GM19043 (cell line): Measurements from ENCODE around the gene GOLGA7B.

Source experiments
- ATAC-seq: cut with Tn5 transposase; IDR thresholded peaks from one replicate; pipeline ENCODE4 v1.9.1; 2021; ENCODE audit warnings: low read depth; ENCODE audit not compliant: unreplicated experiment

The GOLGA7B gene

DNA sequence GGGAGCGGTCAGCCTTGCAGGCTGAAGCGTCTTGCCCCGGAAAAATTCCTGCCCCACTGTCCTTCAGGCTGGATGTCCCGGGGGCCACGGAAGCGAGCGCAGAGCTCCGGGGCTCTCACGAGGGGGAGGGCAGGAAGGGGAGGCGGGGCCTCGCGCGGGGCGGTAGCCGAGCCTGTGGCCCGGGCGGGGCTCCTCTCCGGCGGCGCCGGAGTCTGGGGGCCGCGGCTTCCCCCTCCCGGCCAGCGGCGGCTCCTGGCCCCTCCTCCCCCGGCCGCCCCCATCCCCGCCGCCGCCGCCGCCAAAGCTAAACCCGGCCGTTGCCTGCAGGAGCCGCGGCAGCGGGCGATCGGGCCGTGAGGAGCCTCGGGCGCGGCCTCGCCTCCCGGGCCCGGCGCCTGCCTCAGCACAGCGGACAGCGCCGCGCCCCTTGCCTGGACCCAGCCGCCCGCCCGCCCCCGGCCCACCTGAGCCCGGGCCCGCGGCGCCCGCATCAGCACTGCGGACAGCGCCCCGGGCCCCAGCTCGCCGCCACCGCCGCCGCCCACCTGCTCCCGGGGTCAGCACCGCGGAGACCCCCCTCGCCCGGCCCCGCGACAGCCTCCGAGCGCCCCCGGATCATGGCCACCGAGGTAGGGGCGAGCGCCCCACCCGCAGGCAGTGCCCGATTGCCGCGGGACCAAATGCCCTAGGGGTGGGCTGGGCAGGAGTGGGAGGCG is at the start of gene GOLGA7B:
Gene GOLGA7B (plus strand): TSS at position 157 of the 716 bp plus-strand sequence. CDS start 461 bp downstream, at position 618.
- ATAC-seq, result no peak

DNA sequence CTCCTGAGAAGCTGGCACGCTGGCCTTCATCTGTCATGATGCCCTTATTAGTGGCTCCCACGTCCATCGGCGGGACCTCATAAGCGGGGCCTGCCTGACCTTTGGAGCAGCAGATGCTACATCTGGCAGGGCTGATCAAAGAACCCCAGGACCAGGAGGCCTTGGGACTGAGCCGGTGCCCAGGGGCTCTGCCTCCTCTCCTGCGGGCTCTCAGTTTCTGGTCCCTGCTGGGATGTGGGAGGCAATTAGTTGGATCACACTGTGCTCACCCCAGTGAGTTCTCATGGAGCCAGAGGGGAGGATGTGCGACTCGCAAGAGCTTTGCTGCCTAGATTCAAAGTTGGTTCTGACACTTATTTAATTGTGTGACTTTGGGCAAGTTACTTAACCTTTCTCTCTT is 49.2 kb upstream of the GOLGA7B start:
- no peak for ATAC-seq

DNA sequence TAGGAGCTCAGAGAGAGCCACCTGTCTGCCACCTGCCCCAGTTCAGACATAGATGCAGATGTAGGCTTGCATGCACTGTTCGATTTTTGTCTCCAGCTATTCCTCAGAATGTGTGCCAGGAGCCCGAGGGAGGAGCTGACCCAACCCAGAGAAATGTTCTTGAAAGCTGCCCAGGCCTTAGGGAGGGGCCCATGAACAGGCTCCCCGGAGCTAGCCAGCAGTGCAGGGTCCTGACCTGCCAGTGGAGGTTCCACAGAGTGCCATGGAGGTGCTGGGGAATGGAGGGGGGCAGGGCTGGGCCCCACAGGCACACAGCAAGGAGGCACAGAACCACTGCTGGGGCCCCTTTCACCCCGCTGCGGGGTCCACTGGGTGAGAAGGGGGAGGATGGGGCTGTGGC is 48.2 kb upstream of the GOLGA7B start:
- no peak for ATAC-seq

DNA sequence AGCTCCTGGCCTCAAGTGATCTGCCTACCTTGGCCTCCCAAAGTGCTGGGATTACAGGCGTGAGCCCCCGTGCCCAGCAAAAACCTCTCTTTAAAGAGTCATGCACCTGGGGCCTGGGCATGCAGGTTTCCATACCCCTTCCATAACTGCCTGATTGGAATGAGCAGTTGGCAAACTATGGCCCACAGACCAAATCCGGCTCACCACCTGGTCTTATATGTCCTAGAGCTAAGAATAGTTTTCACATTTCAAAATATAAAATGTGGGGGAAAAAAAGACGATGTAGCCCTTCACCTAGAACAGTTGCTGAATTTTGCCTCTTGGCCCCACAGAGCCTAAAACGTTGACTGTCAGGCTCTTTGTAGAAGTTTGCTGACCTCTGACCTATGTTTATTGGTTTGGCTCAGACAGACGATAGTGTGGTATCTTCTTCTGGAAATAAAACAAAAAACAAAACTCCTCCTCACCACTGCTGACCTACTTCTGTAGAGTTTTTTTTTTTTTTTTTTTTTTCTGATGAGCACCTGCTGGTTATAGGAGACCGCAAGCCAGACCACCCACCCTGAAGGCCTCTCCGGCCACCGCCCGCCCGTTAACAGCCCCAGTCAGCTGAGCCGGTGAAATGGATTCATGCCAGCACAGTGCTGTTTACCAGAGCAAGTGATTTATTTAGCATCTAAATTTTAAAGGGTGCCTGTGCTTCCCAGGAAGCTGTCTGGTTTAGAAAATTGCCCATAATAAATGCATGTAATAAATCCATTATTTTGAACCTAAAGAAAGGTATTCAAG is 44.4 kb upstream of the GOLGA7B start:
- ATAC-seq, result no peak

DNA sequence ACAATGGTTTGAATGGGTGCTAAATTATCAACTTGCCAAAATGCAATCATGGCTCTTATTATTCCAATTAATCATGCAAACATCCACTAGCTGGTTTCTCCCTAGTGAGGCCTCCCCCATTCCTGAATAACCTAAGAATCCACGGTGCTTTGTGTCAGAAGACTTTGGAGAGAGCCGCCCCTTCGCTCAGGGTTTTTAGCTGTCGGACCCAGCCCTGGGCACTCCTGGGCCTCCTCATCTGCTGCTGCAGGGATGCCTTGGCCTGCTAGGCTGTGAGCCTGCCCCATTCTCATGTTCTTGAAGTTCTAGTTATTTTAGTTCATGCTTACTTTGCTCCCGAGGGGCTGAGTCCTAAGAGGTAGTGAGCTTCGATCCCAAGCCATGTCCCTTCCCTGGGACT is 43.7 kb upstream of the GOLGA7B start:
- no peak for ATAC-seq

DNA sequence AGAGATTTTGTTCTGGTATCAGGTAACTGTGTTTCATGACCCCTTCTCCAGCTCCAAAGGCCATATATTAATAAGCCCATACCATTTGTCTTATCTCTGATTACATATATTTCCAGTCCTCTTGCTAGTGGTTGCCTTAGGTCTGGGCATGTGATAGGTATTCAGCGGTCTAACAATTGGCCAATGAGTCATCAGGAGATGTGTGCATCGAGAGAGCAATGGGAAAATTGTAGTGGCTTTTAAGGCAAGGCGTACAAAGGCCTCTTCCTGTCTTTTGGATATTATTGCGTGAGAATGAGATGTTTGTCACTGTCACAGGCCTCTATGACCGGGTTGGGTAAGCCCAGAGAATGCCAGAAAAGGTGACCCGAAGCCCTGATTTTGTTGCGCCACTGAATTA is 39.2 kb upstream of the GOLGA7B start:
- ATAC-seq, result no peak

DNA sequence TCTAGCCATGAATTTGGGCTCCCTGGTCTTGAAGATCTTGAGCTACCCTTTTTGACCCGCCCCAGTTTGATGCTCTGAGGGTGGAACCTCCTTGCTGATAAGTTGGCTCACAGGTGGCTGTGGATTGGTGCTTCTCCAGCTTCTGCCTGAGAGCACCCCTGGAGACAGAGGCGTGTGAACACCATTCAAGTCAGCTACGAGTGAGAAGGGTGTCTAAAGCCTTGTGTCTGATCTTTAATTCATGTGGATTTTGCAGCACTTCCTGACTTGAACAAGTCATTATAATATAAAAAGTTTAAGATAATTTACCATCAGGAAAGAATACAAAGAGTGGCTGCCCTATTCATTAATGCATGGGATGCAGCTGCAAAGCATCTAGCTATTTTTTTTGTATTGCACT is 37.7 kb upstream of the GOLGA7B start:
- ATAC-seq, result no peak

DNA sequence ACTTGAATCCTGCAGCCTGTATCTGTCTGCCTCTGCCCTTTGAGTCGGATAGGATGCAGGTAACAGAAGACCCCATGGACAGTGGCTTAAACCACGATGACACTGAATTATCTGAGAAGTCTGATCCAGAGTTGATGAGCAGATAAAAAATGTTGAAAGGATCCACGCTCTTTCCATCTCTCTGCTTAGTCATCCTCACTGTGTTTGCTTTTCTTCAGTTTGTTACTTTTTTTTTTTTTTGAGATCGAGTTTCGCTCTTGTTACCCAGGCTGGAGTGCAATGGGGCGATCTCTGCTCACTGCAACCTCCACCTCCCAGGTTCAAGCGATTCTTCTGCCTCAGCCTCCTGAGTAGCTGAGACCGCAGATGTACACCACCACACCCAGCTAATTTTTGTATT is 36.9 kb upstream of the GOLGA7B start:
- no peak for ATAC-seq

DNA sequence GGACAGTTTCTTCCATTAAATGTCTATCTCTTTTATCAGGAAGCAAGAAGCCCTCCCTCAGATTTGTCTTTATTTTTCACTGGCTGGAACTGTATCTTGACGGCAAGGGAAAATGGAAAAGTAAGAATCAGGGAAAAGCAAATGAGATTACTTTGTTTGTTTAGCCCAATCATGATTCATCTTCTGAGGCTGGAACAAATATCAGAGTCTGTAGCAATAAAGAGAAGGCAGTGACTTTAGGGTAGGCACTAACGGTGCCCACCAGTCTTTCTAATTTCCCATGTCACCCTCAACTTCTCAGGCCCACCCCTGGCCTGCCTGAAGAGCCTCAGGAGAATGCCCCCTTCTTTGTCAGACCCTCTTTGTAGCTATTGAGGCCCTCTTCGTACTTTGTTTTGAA is 36.3 kb upstream of the GOLGA7B start:
- no peak for ATAC-seq

DNA sequence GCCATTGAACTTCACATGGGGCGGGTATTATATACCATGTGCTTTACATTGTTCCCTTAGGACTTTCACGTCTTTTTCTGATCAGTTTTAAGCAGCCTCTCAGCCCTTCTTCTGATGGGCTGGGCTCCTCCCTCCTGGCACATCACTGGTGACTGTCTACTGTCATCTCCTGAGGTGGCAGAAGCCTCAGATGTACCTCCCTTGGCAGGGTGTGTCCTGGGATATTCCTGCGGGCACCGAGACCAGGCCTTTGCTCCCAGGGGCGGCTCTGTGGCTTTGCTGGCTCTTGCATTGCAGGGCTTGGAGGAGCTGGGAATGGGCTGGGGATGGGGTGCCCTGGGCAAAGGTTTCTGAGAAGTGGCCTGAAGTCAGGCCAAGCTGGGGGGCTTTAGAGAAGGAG is 34.6 kb upstream of the GOLGA7B start:
- ATAC-seq, result no peak

DNA sequence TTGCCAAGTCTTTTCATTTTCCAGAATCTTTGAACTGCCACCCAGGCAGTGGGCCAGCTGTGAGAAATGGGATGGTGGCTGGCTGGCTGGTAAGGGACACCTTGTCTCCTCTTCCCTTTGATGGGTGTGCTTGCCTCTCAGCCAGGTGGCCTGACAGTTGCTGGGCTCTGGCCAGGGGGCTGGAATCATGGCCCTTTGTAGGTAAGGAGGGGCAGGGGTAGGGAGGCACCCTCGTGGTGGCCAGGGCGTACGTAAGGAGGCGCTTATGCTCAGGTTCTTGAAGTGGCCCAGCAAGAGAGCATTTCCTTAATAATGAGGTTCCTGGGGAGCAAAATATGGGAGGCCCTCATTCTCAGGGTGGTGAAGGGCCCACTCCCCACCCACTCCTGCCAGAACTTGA is 33.0 kb upstream of the GOLGA7B start:
- ATAC-seq, result no peak

DNA sequence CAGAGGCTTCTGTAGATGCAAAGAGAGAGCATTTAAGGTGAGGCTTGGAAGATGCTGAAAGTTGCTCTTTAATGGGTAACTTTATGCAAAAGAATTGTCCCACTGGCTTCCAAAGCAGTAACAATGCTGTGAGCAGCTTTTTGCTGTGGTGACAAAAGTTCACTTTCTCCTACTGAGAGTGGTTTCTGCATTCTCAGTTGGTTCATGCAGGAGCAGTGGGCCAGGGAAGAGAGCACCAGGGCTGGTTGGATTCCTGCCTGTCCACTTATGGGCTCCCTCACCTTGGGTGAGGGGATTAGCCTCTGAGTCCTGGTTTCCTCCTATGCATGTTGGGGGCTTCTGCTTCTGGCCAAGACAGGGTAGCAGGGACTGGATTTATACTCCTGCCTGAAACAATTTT is 31.1 kb upstream of the GOLGA7B start:
- no peak for ATAC-seq

DNA sequence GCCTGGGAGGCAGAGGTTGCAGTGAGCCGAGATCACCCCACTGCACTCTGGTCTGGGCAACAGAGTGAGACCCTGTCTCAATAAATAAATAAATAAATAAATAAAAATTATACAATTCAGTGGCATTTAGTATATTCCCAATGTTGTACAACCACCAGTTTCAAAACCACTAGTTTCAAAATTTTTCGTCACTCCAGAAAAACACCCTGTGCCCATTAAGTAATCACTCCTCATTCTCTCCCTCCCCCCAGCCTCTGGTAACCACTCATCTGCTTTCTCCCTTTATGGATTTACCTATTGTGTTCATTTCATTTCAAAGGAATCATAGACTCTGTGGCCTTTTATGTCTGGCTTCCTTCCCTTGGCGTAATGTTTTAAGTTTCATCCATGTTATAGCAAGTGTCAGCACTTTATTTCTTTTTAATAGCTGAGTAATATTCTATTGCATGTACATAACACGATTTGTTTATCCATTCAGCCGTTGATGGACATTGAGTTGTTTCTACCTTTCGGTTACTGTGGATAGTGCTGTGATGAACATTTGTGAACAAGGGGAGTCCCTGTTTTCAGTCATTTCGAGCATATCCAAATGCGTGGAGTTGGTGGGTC is 29.4 kb upstream of the GOLGA7B start:
- ATAC-seq, result no peak

DNA sequence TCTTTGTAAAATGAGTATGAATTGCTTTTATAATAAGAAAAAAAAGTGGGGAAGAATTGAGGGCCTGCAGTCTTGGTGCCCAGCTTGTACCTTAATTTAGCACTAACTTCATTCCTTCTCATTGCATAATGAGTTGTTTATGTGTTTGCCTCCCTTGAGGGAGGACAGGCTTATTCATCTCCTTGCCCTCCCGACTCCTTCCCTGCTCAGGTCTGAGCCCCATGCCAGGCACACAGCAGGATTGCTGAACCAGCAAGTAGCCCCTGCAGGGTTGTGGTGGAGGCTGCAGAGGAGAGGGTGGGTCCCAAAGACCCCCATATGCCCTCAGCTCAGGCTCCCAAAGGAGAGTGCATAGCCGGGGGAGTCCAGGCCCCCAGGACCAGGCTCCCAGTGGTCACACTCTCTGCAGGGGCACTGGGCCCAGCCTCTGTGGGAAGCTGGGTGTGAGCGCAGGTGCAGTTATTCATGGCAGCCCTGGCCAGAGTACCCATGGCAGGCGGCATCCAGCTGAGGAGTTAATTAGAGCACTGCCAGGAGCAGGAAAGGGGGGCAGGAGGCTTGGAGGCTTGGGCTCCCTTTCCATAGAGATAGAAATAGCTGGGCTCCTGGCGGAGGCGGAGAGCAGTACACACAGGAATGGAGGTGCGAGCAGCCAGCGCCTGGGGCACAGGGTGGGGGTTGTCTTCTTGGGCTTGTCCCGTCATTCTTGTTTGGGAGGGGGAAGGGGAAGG is 28.2 kb upstream of the GOLGA7B start:
- no peak for ATAC-seq

DNA sequence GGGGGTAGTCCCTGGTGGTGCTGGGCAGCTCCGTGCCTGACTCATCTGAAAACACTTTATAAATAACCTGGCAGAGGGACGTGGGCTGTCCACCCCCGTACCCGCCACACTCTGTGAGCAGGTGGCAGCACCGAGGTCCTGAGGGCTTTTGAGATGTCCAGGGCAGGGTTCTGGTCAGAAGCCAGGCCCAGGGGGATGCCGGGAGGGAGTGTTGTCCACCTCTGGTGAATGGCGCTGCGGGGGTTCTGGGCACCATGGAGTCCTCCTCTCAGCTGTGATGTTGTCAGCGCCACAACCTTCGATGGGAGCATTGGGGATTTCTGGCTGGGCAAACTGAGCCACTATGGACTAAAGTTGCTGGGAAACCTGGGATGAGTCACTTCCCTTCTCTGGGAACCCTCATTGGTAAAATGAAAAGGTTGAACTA is 27.4 kb upstream of the GOLGA7B start:
- ATAC-seq, result no peak

DNA sequence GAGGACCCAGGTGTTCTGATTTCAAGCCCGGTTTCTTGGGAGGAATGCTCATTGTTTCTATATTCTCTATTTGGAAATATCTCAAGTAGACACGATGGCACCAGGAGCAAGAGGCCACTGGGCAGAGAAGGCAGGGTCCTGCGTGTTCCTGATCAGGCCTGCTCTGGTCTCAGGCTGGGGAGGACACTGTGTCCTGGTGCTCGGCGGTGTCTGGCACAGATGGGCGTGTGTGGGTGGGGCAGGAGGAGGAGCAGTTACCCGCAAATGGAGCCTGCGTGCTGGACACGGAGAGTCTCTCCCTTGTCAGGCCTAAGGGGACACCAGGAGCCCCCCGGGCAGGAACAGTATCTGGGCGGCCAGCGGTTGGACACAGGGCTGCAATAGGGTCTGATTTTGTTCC is 25.9 kb upstream of the GOLGA7B start:
- no peak for ATAC-seq

DNA sequence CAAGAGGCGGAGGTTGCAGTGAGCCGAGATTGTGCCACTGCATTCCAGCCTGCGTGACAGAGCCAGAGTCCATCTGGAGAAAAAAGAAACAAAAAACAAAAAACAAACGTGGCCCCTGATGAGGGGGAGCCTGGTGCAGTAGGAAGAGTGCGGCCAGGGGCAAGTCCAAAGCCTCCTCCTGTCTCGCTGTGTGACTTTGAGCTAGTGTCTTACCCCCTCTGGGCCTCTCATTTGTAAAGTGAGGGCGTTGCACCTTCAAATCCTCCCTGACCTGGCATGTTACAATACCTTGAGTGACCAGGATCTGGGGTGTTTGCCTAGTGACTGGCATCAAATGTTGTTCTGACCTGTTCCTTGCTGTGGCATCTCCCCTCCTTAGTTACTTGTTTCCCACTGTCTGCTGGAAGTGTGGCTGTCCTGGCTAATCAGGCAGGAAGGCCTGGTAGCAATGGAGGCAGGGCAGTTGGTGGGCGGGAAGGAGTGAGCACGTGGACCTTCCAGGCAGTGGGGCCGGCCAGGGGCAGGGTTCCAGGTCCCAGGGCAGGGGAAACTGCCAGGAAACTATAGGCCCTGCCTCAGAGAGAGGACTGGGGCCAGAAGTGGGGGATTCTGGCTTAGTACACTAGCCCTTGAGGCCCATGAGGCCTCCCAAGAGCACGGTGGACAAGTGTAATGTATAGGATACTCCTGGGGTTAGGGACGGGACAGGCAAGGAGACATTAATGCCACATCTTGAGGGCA is 24.5 kb upstream of the GOLGA7B start:
- no peak for ATAC-seq

DNA sequence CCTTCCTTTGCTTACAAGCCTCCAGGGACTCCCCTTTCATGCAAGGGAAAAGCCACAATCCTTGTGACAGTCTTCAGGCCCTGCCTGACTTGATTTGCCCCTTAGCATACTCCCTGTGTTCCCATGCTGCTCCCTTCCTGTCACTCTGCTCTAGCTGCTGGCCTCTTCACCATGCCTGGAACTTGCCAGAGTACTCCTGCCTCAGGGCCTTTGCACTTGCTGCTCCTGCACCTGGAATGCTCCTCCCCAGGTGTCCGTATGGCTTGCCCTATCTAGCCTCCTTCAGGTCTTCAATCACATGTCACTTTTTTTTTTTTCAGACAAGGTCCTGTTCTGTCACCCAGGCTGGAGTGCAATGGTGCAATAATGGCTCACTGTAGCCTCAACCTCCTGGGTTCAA is 22.8 kb upstream of the GOLGA7B start:
- ATAC-seq, result no peak

DNA sequence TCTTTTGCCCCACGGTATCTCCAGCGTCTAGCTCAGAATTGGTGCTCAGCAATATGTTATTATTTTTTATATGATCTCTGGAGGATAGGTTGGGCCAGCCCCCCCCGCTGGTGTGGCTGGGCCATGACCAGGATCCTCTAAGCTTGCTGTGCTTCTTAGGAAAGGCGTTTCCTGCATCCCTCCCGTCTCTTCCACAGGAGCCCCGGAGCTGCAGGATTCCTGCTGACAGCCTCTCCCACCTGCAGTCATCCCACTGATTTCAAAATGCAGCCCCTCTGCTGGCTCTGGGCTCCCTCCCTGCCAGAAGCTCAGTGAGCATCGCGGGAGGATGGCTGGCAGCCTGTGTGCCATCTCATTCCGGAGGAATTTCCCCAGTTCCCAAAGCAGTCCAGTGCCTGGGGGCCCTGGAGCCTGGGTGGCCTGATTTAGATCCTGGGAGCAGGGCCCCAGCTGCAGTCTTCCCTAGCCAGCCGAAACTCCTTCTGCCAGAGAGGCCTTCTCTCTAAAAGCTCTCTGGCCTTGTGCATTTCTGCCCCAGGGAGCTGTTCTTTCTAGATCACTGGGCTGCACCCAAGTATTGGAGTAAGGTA is 21.8 kb upstream of the GOLGA7B start:
- no peak for ATAC-seq

DNA sequence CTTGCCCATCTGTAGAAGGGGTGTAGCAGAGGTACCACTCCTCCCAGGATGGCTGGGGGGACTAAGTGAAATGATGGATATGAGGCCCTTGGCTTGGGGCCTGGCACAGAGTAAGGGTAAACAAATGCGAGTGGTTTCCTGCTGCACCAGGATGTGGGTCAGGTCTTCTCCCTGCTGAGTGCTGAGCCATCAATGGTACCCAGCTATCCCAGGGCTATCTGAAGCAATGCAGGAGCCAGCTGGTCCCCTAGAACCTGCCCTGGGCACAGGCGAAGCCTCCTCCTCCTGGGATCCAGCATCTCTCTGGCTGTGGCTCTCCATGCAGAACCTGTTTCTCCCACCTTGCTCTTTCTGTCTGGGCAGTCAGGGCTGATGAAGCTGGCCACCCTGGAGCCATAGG is 20.9 kb upstream of the GOLGA7B start:
- ATAC-seq, result no peak
